HEK293 (cell line): ENCODE results near the gene MAPK8IP3.

Experiments
- GFI1B ChIP-seq: fragments of 450-650 bp; formaldehyde crosslinking; IDR thresholded peaks from 2 replicates; pipeline ENCODE4 v1.5.1; 2016; ENCODE audit warnings: missing biosample characterization, missing genetic modification characterization
- KLF16 ChIP-seq: fragments of 450-650 bp; formaldehyde crosslinking; IDR thresholded peaks from 2 replicates; pipeline ENCODE4 v1.5.1; 2017; ENCODE audit warnings: missing biosample characterization, missing genetic modification characterization
- KLF7 ChIP-seq: fragments of 450-650 bp; formaldehyde crosslinking; IDR thresholded peaks from 2 replicates; pipeline ENCODE4 v1.5.1; 2016; ENCODE audit warnings: missing biosample characterization, missing genetic modification characterization, borderline replicate concordance
- KLF9 ChIP-seq: fragments of 450-650 bp; formaldehyde crosslinking; IDR thresholded peaks from 2 replicates; pipeline ENCODE4 v1.5.1; 2016; ENCODE audit warnings: missing biosample characterization, missing genetic modification characterization, low read depth
- SCRT1 ChIP-seq: fragments of 450-650 bp; formaldehyde crosslinking; IDR thresholded peaks from 2 replicates; pipeline ENCODE4 v1.5.1; 2016; ENCODE audit warnings: missing biosample characterization, missing genetic modification characterization, borderline replicate concordance
- SCRT2 ChIP-seq: fragments of 450-650 bp; formaldehyde crosslinking; IDR thresholded peaks from 2 replicates; pipeline ENCODE4 v1.5.1; 2016; ENCODE audit warnings: missing biosample characterization, missing genetic modification characterization
- SP3 ChIP-seq: fragments of 450-650 bp; formaldehyde crosslinking; IDR thresholded peaks from 2 replicates; pipeline ENCODE4 v1.5.1; 2016; ENCODE audit warnings: missing biosample characterization, missing genetic modification characterization
- ZBTB1 ChIP-seq: fragments of 450-650 bp; formaldehyde crosslinking; IDR thresholded peaks from 2 replicates; pipeline ENCODE4 v1.5.1; 2016; ENCODE audit warnings: missing biosample characterization, missing genetic modification characterization
- ZBTB20 ChIP-seq: fragments of 450-650 bp; formaldehyde crosslinking; IDR thresholded peaks from 2 replicates; pipeline ENCODE4 v1.5.1; 2016; ENCODE audit warnings: missing biosample characterization, missing genetic modification characterization
- ZBTB48 ChIP-seq: fragments of 450-650 bp; formaldehyde crosslinking; IDR thresholded peaks from 2 replicates; pipeline ENCODE4 v1.5.1; 2016; ENCODE audit warnings: missing biosample characterization, missing genetic modification characterization
- ZFHX2 ChIP-seq: fragments of 450-650 bp; formaldehyde crosslinking; conservative IDR thresholded peaks from 2 replicates; pipeline ENCODE4 v1.5.1; 2016; ENCODE audit warnings: missing biosample characterization, missing genetic modification characterization
- ZFP3 ChIP-seq: fragments of 450-650 bp; formaldehyde crosslinking; IDR thresholded peaks from 2 replicates; pipeline ENCODE4 v1.5.1; 2016; ENCODE audit warnings: low read depth, missing biosample characterization, missing genetic modification characterization
- ZNF157 ChIP-seq: fragments of 450-650 bp; formaldehyde crosslinking; IDR thresholded peaks from 2 replicates; pipeline ENCODE4 v1.5.1; 2016; ENCODE audit warnings: missing biosample characterization, missing genetic modification characterization
- ZNF2 ChIP-seq: fragments of 450-650 bp; formaldehyde crosslinking; IDR thresholded peaks from 2 replicates; pipeline ENCODE4 v1.5.1; 2016; ENCODE audit warnings: missing biosample characterization, missing genetic modification characterization
- ZNF404 ChIP-seq: fragments of 450-650 bp; formaldehyde crosslinking; IDR thresholded peaks from 2 replicates; pipeline ENCODE4 v1.5.1; 2017; ENCODE audit warnings: missing biosample characterization, missing genetic modification characterization
- TF ChIP-seq, protein P1 (sequence below): fragments of 450-650 bp; formaldehyde crosslinking; IDR thresholded peaks from 2 replicates; pipeline ENCODE4 v1.5.0; 2017; ENCODE audit warnings: missing biosample characterization, missing genetic modification characterization, borderline replicate concordance
- TF ChIP-seq, protein P2 (sequence below): fragments of 450-650 bp; formaldehyde crosslinking; IDR thresholded peaks from 2 replicates; pipeline ENCODE4 v1.5.1; 2017; ENCODE audit warnings: missing biosample characterization, mild to moderate bottlenecking, missing genetic modification characterization, moderate library complexity
- TF ChIP-seq, protein P3 (sequence below): fragments of 450-650 bp; formaldehyde crosslinking; IDR thresholded peaks from 2 replicates; pipeline ENCODE4 v1.5.1; 2016; ENCODE audit warnings: missing biosample characterization, missing genetic modification characterization
- TF ChIP-seq, protein P4 (sequence below): fragments of 450-650 bp; formaldehyde crosslinking; optimal IDR thresholded peaks from 2 replicates; pipeline ENCODE3; 2016; ENCODE audit warnings: missing biosample characterization, mild to moderate bottlenecking, missing genetic modification characterization
- TF ChIP-seq, protein P5 (sequence below): fragments of 450-650 bp; formaldehyde crosslinking; IDR thresholded peaks from 2 replicates; pipeline ENCODE4 v1.5.1; 2016; ENCODE audit warnings: missing biosample characterization, missing genetic modification characterization
- TF ChIP-seq, protein P6 (sequence below): fragments of 450-650 bp; formaldehyde crosslinking; conservative IDR thresholded peaks from 2 replicates; pipeline ENCODE4 v1.5.1; 2016; ENCODE audit warnings: low read depth, missing biosample characterization, missing genetic modification characterization

The MAPK8IP3 gene

DNA sequence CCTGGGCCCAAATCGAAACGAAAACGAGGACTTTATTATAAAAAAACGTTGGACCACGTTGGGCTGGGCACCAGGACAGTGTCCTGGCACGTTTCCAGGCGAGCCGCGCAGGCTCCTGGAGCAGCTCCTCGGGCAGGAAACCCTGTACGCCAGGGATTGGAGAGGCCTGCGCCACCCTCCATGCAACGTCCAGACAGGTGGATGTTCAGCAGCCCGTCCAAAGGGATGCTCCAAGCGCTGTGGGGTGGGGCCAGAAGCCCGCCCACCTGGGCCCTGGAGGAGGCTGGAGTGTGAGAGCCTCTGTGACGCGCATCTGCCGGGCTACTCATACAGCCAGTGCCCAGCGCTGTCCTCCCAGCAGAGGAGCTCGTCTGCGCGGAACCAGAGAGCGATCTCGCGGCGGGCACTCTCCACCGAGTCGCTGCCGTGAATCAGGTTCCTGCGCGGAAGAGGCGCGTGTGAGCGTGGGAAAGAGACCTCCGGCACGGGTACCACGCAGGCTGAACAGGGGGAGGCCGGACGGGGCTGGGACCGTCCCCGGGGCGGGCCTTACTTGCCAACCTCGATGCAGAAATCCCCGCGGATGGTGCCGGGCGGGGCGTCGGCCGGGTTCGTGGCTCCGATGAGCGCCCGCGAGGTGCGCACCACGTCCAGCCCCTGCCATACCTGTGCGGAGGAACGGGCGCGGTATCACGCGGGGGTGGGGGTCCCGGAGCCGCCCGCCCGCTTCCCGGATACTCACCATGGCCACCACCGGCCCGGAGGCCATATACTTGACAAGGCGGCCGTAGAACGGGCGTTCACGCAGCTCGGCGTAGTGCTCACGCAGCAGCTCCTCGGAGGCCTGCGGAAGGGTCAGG, 64.6 kb downstream of the MAPK8IP3 start (continued):
- TF ChIP-seq ZNF157 (no peak), KLF9 (peak; percentile 71), SCRT1 (tag by site-specific recombination) (peak; percentile 68), ZNF2 (tag by site-specific recombination) (peak; percentile 76), ZBTB20 (tag by site-specific recombination) (peak; percentile 87), SCRT2 (peak; percentile 80), SP3 (peak; percentile 86), KLF16 (peak; percentile 69; the same call in 1 of the 2 replicates), ZFP3 (no peak), ZNF404 (tag by site-specific recombination) (0 out of 2 replicates have a peak, but pooled peaks have one; percentile 3), ZBTB1 (tag by site-specific recombination) (0 out of 2 replicates have a peak, but pooled peaks have one; percentile 26), ZBTB48 (tag by site-specific recombination) (no peak), KLF7 (peak; percentile 46; the same call in 1 of the 2 replicates), GFI1B (tag by site-specific recombination) (no peak), ZFHX2 (tag by site-specific recombination) (peak; percentile 68)
- TF ChIP-seq, protein P1, sequence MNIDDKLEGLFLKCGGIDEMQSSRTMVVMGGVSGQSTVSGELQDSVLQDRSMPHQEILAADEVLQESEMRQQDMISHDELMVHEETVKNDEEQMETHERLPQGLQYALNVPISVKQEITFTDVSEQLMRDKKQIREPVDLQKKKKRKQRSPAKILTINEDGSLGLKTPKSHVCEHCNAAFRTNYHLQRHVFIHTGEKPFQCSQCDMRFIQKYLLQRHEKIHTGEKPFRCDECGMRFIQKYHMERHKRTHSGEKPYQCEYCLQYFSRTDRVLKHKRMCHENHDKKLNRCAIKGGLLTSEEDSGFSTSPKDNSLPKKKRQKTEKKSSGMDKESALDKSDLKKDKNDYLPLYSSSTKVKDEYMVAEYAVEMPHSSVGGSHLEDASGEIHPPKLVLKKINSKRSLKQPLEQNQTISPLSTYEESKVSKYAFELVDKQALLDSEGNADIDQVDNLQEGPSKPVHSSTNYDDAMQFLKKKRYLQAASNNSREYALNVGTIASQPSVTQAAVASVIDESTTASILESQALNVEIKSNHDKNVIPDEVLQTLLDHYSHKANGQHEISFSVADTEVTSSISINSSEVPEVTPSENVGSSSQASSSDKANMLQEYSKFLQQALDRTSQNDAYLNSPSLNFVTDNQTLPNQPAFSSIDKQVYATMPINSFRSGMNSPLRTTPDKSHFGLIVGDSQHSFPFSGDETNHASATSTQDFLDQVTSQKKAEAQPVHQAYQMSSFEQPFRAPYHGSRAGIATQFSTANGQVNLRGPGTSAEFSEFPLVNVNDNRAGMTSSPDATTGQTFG (tag by site-specific recombination) = no peak
- TF ChIP-seq, protein P2, sequence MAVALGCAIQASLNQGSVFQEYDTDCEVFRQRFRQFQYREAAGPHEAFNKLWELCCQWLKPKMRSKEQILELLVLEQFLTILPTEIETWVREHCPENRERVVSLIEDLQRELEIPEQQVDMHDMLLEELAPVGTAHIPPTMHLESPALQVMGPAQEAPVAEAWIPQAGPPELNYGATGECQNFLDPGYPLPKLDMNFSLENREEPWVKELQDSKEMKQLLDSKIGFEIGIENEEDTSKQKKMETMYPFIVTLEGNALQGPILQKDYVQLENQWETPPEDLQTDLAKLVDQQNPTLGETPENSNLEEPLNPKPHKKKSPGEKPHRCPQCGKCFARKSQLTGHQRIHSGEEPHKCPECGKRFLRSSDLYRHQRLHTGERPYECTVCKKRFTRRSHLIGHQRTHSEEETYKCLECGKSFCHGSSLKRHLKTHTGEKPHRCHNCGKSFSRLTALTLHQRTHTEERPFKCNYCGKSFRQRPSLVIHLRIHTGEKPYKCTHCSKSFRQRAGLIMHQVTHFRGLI (tag by site-specific recombination) = peak; percentile 79; the same call in 1 of the 2 replicates
- TF ChIP-seq, protein P3, sequence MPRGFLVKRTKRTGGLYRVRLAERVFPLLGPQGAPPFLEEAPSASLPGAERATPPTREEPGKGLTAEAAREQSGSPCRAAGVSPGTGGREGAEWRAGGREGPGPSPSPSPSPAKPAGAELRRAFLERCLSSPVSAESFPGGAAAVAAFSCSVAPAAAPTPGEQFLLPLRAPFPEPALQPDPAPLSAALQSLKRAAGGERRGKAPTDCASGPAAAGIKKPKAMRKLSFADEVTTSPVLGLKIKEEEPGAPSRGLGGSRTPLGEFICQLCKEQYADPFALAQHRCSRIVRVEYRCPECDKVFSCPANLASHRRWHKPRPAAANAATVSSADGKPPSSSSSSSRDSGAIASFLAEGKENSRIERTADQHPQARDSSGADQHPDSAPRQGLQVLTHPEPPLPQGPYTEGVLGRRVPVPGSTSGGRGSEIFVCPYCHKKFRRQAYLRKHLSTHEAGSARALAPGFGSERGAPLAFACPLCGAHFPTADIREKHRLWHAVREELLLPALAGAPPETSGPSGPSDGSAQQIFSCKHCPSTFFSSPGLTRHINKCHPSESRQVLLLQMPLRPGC (tag by site-specific recombination) = 0 out of 2 replicates have a peak, but pooled peaks have one; percentile 26
- TF ChIP-seq, protein P4, sequence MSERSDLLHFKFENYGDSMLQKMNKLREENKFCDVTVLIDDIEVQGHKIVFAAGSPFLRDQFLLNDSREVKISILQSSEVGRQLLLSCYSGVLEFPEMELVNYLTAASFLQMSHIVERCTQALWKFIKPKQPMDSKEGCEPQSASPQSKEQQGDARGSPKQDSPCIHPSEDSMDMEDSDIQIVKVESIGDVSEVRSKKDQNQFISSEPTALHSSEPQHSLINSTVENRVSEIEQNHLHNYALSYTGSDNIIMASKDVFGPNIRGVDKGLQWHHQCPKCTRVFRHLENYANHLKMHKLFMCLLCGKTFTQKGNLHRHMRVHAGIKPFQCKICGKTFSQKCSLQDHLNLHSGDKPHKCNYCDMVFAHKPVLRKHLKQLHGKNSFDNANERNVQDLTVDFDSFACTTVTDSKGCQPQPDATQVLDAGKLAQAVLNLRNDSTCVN (tag by site-specific recombination) = peak; percentile 96
- TF ChIP-seq, protein P5, sequence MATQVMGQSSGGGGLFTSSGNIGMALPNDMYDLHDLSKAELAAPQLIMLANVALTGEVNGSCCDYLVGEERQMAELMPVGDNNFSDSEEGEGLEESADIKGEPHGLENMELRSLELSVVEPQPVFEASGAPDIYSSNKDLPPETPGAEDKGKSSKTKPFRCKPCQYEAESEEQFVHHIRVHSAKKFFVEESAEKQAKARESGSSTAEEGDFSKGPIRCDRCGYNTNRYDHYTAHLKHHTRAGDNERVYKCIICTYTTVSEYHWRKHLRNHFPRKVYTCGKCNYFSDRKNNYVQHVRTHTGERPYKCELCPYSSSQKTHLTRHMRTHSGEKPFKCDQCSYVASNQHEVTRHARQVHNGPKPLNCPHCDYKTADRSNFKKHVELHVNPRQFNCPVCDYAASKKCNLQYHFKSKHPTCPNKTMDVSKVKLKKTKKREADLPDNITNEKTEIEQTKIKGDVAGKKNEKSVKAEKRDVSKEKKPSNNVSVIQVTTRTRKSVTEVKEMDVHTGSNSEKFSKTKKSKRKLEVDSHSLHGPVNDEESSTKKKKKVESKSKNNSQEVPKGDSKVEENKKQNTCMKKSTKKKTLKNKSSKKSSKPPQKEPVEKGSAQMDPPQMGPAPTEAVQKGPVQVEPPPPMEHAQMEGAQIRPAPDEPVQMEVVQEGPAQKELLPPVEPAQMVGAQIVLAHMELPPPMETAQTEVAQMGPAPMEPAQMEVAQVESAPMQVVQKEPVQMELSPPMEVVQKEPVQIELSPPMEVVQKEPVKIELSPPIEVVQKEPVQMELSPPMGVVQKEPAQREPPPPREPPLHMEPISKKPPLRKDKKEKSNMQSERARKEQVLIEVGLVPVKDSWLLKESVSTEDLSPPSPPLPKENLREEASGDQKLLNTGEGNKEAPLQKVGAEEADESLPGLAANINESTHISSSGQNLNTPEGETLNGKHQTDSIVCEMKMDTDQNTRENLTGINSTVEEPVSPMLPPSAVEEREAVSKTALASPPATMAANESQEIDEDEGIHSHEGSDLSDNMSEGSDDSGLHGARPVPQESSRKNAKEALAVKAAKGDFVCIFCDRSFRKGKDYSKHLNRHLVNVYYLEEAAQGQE (tag by site-specific recombination) = 0 out of 2 replicates have a peak, but pooled peaks have one; percentile 35
- TF ChIP-seq, protein P6, sequence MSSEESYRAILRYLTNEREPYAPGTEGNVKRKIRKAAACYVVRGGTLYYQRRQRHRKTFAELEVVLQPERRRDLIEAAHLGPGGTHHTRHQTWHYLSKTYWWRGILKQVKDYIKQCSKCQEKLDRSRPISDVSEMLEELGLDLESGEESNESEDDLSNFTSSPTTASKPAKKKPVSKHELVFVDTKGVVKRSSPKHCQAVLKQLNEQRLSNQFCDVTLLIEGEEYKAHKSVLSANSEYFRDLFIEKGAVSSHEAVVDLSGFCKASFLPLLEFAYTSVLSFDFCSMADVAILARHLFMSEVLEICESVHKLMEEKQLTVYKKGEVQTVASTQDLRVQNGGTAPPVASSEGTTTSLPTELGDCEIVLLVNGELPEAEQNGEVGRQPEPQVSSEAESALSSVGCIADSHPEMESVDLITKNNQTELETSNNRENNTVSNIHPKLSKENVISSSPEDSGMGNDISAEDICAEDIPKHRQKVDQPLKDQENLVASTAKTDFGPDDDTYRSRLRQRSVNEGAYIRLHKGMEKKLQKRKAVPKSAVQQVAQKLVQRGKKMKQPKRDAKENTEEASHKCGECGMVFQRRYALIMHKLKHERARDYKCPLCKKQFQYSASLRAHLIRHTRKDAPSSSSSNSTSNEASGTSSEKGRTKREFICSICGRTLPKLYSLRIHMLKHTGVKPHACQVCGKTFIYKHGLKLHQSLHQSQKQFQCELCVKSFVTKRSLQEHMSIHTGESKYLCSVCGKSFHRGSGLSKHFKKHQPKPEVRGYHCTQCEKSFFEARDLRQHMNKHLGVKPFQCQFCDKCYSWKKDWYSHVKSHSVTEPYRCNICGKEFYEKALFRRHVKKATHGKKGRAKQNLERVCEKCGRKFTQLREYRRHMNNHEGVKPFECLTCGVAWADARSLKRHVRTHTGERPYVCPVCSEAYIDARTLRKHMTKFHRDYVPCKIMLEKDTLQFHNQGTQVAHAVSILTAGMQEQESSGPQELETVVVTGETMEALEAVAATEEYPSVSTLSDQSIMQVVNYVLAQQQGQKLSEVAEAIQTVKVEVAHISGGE (tag by site-specific recombination) = 0 out of 2 replicates have a peak, but pooled peaks have one; percentile 27
